HG03103 (cell line): ENCODE results near the gene SARDH.

Experiments
- ATAC-seq: cut with Tn5 transposase; IDR thresholded peaks from one replicate; pipeline ENCODE4 v1.9.1; 2021; ENCODE audit warnings: low read depth; ENCODE audit not compliant: unreplicated experiment

SARDH gene

GRCh38 chr9:133672503-133673257 is 65.5 kb downstream of the SARDH start:
- no peak for ATAC-seq

- no peak for ATAC-seq
Measured at GRCh38 chr9:133671371-133671770, 66.8 kb downstream of the SARDH start.

GRCh38 chr9:133670466-133670865 is 67.7 kb downstream of the SARDH start:
- no peak for ATAC-seq

GRCh38 chr9:133669182-133669801 is 68.9 kb downstream of the SARDH start:
- no peak for ATAC-seq

DNA sequence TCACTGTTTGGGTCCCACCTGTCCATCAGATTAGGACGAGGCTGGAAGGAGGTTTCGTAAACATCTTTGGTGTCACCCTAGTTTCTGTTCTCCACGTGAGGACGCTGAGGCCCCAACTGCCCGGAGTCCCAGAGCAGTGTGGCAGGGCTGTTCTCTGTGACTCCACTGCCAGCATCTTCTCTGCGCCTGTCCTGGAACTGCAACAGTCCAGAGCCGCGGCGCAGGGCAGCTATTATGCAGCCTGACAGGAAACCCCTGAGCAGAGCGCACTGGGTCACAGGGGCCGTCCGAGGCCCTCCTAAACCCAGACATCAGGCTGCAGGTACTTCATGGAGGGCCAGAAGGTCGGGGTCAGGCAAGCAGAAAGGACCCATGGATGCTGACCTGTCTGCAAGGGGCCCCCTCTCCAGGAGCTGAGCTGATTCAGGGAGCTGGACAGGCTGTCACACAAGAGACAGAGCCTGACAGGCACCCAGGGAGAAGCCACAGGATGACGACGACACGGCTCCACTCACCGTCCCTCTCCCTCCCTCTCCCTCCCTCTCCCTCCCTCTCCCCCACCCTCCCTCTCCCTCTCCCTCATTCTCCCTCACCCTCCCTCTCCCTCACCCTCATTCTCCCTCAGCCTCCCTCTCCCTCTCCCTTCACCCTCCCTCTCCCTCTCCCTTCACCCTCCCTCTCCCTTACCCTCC is 70.2 kb downstream of the SARDH start:
- no peak for ATAC-seq

- no peak for ATAC-seq
Measured at GRCh38 chr9:133666845-133667244, 71.3 kb downstream of the SARDH start.

DNA sequence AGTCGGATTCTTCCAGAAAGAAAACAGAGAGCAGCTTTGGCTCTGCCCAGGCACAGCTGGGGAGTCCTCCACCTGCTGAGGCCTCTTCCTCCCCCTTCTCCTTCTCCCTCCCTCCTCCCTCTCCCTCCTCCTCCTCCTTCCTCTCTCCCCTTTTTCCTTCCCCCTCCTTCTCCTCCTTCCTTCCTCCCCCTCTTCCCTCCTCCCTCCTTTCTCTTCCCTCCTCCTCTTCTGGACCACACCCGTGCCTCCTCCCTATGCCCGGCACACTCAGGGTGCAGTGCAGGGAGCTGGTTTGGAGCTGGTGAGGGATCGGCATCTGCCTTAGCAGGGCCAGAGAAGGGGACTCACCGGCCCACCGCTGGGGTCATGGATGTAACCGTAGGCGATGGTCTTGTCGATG is 71.8 kb downstream of the SARDH start:
- no peak for ATAC-seq

DNA sequence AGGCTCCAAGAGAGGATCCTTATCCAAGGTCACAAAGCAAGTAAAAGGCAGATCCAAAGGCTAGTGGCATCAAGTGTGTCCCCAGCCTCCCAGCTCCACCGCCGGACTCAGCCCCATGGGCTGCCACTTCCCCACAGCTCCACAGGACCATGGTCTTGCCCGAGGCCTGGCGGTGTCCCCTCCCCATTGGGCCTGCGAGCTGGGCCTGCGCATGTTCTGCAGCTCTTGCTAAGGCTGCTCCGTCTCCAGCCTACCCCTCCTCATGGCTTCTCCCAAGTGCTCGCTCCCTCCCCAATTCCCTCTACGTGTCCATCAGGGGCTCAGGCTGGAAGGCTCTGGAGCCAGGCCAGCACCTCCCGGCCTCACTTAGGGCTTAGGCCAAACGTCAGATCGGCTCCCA is 72.6 kb downstream of the SARDH start:
- ATAC-seq, result no peak

- ATAC-seq, result no peak
Measured at GRCh38 chr9:133665096-133665495, 73.1 kb downstream of the SARDH start.

DNA sequence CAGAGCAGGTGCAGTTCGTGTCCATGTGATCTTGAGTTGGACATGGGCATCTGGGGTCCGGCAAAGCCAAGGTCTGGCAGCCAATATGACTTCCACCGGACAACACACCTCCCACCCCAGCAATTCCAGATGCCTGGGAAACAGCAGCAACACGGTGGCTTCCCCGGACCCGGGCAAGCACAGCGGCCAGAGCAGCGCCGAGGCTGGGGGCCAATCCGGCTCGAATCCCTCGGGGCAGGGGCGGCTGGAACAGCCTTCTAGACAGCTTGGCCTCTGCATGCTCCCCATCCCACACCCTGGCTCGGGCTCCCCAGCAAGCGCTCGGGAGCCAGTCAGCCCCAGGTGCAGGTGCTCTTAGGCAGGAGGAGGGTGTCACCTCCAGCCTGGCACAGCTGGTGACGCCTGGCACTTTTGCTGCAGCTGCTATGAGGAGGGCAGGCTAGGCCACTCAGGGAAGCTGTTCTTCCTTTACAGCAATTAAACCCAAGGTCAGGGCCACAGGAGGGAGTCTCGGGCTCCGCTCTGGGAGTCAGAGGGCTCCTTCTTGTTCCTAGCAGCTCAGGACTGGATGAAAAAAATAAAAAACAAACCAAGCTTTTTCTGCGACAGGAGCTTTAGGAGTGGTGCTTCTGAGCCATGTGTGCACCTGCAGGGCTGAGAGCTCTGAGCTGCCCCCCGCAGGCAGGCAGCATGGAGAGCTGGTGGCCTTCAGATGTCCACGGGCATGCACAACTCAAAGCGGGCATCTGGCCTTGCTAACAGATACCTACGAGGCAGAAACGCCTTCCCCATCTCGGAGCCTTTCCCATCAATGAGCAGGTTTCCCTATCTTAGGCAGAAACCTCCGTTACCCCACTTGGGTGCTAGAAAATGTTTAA is 73.7 kb downstream of the SARDH start:
- no peak for ATAC-seq

DNA sequence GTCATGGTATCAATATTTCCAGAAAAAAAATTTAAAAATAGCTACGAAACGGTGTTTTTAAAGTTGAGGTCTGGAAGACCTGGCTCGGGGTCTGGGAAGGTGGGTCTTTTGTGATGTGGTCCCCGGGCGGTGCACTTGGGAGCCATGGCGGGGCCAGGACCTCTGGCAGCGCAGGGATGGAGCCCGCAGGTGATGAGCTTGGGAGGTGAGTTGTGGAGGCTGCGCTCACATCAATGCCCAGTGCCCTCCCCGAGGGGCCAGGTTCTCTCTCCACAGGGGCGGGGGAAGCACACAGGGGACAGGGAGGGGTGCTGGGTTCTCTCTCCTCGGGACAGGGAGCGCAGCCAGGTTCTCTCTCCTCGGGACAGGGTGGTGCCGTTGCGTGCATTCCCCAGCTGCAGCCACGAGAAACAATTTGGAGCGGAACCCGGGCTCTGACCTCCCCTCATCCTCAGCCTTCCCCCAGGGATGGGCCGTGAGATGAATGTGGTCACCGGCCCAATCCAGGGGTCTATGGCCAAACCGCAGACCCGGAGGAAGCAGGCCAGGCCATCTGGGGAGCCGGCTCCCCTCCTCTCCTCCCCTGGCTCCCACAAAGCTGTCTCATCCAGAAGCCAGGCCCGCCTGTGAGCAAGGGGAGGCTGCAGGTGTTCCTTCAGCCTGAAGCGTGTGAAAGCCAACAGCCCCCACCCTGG is 76.2 kb downstream of the SARDH start:
- no peak for ATAC-seq

DNA sequence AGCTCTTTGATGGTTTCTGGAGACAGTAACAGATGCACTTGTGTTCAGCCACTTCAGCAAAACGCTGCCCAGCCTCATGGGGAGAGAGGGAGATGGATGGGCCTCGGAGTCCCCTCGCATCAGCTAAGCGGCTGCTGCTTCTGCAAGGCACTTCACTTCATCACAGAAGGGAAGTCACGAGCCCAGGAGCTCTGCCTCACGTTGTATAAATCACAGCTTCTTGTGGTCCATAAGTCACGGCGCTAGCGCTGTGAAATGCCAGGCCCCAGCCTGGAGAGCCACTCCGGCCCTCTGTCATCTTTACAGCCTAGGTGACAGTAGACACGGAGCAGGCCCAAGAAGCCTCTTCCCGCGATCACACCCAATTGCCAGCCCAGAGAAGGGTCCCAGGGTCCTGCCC is 78.6 kb downstream of the SARDH start:
- ATAC-seq, result no peak

DNA sequence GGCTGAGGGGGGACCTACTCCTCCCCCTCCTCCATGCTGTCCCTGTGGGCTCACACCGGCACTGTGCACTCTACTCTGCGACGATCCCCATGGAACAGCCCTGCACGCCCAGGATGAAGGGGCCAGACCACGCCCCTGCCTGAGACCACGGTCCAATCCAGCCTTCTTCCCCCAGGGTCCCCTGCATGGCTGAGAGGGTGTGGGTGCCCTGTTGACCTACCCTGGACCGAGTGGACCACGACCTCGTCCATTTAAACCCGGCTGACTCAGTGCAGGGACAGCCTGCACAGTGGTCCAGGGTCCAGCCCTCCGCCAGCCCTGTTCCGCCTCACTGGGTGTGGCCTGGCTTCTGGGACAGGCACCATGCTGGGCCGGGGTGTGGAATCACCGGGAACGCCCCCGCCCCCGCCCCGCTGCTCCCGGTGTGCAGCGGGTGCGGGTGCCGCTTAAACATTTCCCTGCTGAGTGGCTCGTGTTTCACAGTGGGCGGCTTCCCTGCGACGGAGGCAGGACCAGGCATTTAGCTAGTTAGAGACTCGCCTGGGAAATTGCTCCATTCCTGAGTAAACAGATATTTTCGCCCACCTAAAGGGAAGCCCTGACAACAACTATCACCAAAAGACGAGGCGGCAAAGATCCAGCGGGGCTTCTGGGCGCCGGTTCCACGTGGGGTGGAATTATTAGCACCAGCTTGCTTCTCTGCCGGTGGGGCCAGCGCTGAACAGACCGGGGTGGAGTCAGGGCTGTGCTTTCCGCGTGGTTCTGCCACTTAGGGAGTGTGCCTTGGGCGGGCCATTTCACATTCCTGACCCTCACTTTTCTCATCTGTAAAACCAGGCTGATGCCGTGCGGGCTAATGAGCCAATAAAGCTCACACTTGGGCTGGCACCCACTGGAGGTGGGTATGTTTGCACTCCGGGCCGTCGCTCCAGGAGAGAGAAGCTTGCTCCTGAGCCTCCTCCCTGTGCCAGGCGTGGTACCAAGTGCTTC is 79.4 kb downstream of the SARDH start:
- ATAC-seq, result no peak

DNA sequence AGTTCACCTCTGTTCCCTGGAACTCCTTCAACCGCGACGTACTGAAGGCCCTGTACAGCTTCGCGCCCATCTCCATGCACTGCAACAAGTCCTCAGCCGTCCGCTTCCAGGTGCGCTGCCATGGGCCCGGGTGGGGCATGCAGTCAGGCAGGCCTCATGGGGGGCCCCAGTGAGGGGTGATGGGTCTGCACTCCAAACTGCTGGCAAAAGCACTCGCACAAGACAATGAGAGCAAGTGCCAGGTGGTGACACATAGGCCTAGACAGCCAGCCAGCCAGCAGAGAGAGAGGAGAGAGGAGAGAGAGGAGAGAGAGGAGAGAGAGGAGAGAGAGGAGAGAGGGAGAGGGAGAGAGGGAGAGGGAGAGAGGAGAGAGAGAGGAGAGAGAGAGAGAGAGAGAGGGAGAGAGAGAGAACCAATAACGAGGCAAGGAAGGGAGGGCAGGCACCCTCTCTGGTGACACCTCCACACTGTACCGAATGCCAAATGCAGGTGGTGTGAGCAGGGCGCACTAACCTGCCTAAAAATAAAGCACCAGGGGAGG is 81.0 kb downstream of the SARDH start:
- no peak for ATAC-seq

GRCh38 chr9:133656211-133657119 is 81.7 kb downstream of the SARDH start:
- ATAC-seq, result no peak

GRCh38 chr9:133655701-133656100 is 82.5 kb downstream of the SARDH start:
- no peak for ATAC-seq

- ATAC-seq, result no peak
Measured at GRCh38 chr9:133654736-133655657, 83.2 kb downstream of the SARDH start.
